Upper lobe of left lung (tissue), 4 donors: ENCODE data around the gene TRIML2.

Experiments used
- EP300 ChIP-seq, 4 donors: sonication (generic); formaldehyde crosslinking; IDR thresholded peaks; one replicate each; pipeline ENCODE4 v1.5.1; 2017; ENCODE audit warnings: antibody characterized with exemption in 4 of 4, control low read depth in 2 of 4
- POLR2A ChIP-seq, 4 donors: fragments of 450-650 bp; IDR thresholded peaks; one replicate each; pipeline ENCODE4 v1.5.1; 2016 to 2017; ENCODE audit warnings: antibody characterized with exemption in 4 of 4, mild to moderate bottlenecking in 2 of 4
- POLR2AphosphoS5 ChIP-seq, 2 donors: sonication (generic); formaldehyde crosslinking; IDR thresholded peaks; one replicate each; pipeline ENCODE4 v1.5.1; 2017; ENCODE audit warnings: antibody characterized with exemption in 2 of 2
- TF ChIP-seq, protein P1 (sequence below), 6 experiments: fragments of 450-650 bp in 4 of 6; fragments of 200-600 bp in 2 of 6; sonication (generic) in 2 of 6; IDR thresholded peaks; one replicate each; pipeline ENCODE4 v1.5.1; 2016 to 2019; ENCODE audit warnings: antibody characterized with exemption in 6 of 6

DNA sequence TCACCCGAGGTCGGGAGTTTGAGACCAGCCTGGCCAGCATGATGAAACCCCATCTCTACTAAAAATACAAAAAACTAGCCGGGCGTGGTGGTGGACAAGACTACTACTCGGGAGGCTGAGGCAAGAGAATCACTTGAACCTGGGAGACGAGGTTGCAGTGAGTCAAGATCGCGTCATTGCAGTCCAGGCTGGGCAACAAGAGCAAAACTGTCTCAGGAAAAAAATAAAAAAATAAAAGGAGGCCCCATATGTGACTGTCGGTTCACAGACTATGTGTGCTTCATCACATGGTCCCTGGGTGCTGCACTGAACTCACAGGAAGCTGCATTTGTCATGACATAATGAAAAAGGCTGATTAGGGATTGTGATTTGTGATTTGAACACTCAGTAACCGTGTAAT is 36.2 kb upstream of the TRIML2 start:
- TF ChIP-seq POLR2A (IDR thresholded peaks at IDR 0.05) (no peak), POLR2AphosphoS5 (IDR thresholded peaks at IDR 0.05) (no peak), EP300 (IDR thresholded peaks at IDR 0.05) (no peak)
- TF ChIP-seq, protein P1, sequence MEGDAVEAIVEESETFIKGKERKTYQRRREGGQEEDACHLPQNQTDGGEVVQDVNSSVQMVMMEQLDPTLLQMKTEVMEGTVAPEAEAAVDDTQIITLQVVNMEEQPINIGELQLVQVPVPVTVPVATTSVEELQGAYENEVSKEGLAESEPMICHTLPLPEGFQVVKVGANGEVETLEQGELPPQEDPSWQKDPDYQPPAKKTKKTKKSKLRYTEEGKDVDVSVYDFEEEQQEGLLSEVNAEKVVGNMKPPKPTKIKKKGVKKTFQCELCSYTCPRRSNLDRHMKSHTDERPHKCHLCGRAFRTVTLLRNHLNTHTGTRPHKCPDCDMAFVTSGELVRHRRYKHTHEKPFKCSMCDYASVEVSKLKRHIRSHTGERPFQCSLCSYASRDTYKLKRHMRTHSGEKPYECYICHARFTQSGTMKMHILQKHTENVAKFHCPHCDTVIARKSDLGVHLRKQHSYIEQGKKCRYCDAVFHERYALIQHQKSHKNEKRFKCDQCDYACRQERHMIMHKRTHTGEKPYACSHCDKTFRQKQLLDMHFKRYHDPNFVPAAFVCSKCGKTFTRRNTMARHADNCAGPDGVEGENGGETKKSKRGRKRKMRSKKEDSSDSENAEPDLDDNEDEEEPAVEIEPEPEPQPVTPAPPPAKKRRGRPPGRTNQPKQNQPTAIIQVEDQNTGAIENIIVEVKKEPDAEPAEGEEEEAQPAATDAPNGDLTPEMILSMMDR (IDR thresholded peaks at IDR 0.05): no peak
